Cardiac muscle cell (in vitro differentiated cells and primary cell): ENCODE measurements around the gene COLQ. TPM values are rescaled to one million over a fixed set of nuclear protein-coding genes. Genes with fewer than 3 reads are reported as not detected.

Experiments
- DNase-seq, 2 donors: peaks; one replicate each; pipeline versions ENCODE4 v3.0.0 to v3.0.0-alpha.2; 2010 to 2017; ENCODE audit warnings: low read depth in 1 of 2, low spot score in 1 of 2
- H3K27ac ChIP-seq: fragments of 200-600 bp; sonication (generic); 2 replicates; pipeline ENCODE4 v1.5.1; 2016
- H3K27me3 ChIP-seq: fragments of 200-600 bp; sonication (generic); 2 replicates; pipeline ENCODE4 v1.6.0; 2016; ENCODE audit warnings: control low read depth
- H3K36me3 ChIP-seq: fragments of 200-600 bp; sonication (generic); 2 replicates; pipeline ENCODE4 v1.5.1; 2016; ENCODE audit warnings: control low read depth
- H3K4me1 ChIP-seq: fragments of 200-600 bp; sonication (generic); 2 replicates; pipeline ENCODE4 v1.8.1; 2017; ENCODE audit warnings: low read depth, mild to moderate bottlenecking, mixed run types
- H3K4me3 ChIP-seq: fragments of 200-600 bp; sonication (generic); 2 replicates; pipeline ENCODE4 v1.5.1; 2016; ENCODE audit warnings: mild to moderate bottlenecking
- H3K9me3 ChIP-seq: fragments of 200-600 bp; sonication (generic); 2 replicates; pipeline ENCODE4 v1.5.1; 2017; ENCODE audit warnings: low read depth, mild to moderate bottlenecking, control low read depth
- polyA plus RNA-seq: library from polyadenylated mRNA; unstranded; fragments of >200 nt; fragmentation: Nextera tagmentation; extraction: Ambion mirVana; gene quantifications from 2 replicates; pipeline ENCODE4 v1.2.1, GENCODE V29; 2016
- total RNA-seq: library from RNA; depleted of rRNA; stranded (reverse); fragments of >200 nt; gene quantifications from 2 replicates; pipeline ENCODE4 v1.2.3, GENCODE V29; 2016
- TF ChIP-seq, protein P1 (sequence below): IDR thresholded peaks from 2 replicates; pipeline ENCODE4 v1.5.1; 2012; ENCODE audit warnings: low read depth, mild to moderate bottlenecking, low read length

COLQ gene
- total and polyA plus RNA-seq, 2 experiments from 2014 or later = 7.5 to 10.4 TPM

GRCh38 chr3:15451216-15452113 lies 70.0 kb downstream of the COLQ start:
- Histone ChIP-seq H3K4me3 (no peak overlapping the region), H3K36me3 (no peaks in the 10 kb centered on the region), H3K27me3 (no peaks in the 10 kb centered on the region), H3K4me1 (no peaks in the 10 kb centered on the region), H3K9me3 (no peaks in the 10 kb centered on the region), H3K27ac (no peak overlapping the region)
- TF ChIP-seq, protein P1, sequence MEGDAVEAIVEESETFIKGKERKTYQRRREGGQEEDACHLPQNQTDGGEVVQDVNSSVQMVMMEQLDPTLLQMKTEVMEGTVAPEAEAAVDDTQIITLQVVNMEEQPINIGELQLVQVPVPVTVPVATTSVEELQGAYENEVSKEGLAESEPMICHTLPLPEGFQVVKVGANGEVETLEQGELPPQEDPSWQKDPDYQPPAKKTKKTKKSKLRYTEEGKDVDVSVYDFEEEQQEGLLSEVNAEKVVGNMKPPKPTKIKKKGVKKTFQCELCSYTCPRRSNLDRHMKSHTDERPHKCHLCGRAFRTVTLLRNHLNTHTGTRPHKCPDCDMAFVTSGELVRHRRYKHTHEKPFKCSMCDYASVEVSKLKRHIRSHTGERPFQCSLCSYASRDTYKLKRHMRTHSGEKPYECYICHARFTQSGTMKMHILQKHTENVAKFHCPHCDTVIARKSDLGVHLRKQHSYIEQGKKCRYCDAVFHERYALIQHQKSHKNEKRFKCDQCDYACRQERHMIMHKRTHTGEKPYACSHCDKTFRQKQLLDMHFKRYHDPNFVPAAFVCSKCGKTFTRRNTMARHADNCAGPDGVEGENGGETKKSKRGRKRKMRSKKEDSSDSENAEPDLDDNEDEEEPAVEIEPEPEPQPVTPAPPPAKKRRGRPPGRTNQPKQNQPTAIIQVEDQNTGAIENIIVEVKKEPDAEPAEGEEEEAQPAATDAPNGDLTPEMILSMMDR = no peak
- DNase-seq = no peak

DNA sequence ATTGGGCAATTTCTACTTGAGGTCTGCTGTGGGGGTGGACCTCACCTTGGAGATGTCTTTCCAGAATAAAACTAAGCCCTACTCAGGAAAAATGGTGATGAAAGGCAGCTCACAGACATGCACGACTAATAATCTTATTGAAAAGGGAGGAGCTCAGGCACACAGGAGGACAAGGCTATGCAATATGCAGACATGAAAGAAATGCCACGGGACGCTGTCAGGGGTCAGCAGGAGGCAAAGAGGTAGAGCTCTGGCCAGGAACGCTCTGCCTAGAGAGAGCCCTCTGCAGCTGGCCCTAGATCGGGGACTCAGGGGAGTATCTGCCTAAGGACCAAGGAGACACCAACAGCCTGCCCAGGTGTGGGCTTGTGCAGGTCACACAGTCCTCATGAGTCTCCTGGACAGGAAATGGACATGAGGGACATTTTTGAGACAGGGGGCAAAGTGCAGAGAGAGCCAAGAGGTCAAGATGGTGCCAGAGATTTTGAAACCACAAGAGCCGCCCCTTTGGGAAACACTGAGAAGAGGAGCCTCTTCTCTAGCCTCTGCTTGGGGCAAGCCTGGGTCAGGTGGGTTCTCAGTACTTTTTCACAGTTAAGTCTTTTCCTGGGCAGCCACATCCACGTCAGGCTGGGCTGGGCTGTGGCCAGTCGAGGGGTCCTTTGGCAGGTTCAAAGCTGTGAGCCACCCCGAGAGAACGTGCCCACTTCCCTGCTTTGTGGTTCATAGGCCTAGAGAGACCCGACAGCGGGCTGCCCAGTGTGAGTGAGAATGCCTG lies 70.9 kb downstream of the COLQ start:
- H3K4me1 ChIP-seq = no peaks in the 10 kb centered on the region
- TF ChIP-seq, protein P1 = no peak
- no peaks in the 10 kb centered on the region for H3K9me3 ChIP-seq
- H3K4me3 ChIP-seq = no peak overlapping the region
- H3K27ac ChIP-seq = no peak overlapping the region
- H3K27me3 ChIP-seq = no peaks in the 10 kb centered on the region
- DNase-seq = no peak
- no peaks in the 10 kb centered on the region for H3K36me3 ChIP-seq

DNA sequence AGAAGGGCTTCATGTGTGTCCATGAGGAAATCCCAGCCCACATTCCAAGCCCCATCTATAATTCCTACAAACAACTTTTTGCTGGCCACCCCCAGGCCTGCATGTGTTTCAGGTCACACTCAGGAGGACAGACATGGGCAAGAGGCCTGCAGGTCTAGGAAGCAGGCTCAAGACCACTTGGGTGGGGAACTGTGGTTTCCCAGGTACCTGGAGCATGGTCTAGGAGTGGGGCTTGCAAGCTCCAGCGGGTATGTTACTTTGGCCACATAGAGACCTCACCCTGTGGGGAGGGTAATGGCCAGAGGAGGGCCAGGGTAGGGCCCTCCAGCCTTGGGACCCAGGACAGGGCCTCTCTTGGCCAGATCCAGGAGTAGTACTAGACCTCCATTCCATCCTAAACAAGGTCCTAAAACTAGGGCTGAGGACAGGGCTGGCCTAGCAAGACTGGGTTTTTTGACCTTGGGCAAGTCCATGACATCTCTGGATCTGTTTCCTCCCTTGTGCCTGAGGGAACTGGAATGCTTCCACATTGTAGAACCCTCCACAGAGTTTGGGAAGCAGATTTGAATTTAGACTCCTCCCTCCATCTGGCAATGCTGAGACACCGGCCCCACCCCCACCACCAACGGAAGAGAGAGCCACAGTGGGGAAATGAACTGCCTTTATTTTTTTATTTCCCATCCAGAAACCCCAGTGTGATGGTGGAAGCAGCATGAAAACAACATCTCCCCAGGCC lies 71.8 kb downstream of the COLQ start:
- TF ChIP-seq, protein P1 = no peak
- Histone ChIP-seq H3K4me1 (no peaks in the 10 kb centered on the region), H3K27ac (no peak overlapping the region), H3K36me3 (no peaks in the 10 kb centered on the region), H3K27me3 (no peaks in the 10 kb centered on the region), H3K9me3 (no peaks in the 10 kb centered on the region), H3K4me3 (no peak overlapping the region)
- no peak for DNase-seq

GRCh38 chr3:15443826-15444524 lies 77.5 kb downstream of the COLQ start:
- H3K4me1 ChIP-seq = no peaks in the 10 kb centered on the region
- no peak overlapping the region for H3K4me3 ChIP-seq
- H3K9me3 ChIP-seq = no peaks in the 10 kb centered on the region
- no peaks in the 10 kb centered on the region for H3K27me3 ChIP-seq
- DNase-seq = peak in 1 of 2 donors; percentile 87
- TF ChIP-seq, protein P1 = no peak
- H3K36me3 ChIP-seq = peaks cover 22% of the 10 kb centered on the region
- H3K27ac ChIP-seq = no peak overlapping the region

DNA sequence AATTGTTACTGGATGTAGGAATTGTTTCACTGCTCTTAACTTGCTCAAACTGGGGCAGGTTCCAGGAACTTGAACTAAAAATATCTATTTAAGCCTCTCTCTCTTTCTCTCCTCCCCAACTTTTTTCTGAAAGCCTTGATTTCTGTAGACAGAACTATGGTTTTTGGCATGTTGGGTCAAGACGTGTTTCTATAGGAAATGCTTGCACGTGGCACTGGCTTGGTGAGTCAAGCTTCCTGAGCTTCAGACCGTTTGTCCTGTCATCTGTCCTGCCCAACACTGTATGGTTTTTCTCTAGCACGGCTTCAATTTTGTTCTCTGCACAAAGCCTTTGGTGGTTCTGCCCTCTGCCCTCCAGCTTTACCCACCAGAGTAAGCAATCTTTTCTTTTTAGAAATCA lies 80.6 kb downstream of the COLQ start:
- H3K4me1 ChIP-seq = no peaks in the 10 kb centered on the region
- peak in 1 of 2 donors; percentile 84 for DNase-seq
- no peaks in the 10 kb centered on the region for H3K27me3 ChIP-seq
- no peaks in the 10 kb centered on the region for H3K9me3 ChIP-seq
- TF ChIP-seq, protein P1 = no peak
- H3K27ac ChIP-seq = no peak overlapping the region
- peaks cover 46% of the 10 kb centered on the region for H3K36me3 ChIP-seq
- H3K4me3 ChIP-seq = no peak overlapping the region
